ENCODE measurements around the gene RAET1G.
"Not testable (repeated sequence)": the region's sequence is repeated elsewhere in the genome, so short reads cannot be mapped to it uniquely, and the experiment has no call there.

RAET1G gene

DNA sequence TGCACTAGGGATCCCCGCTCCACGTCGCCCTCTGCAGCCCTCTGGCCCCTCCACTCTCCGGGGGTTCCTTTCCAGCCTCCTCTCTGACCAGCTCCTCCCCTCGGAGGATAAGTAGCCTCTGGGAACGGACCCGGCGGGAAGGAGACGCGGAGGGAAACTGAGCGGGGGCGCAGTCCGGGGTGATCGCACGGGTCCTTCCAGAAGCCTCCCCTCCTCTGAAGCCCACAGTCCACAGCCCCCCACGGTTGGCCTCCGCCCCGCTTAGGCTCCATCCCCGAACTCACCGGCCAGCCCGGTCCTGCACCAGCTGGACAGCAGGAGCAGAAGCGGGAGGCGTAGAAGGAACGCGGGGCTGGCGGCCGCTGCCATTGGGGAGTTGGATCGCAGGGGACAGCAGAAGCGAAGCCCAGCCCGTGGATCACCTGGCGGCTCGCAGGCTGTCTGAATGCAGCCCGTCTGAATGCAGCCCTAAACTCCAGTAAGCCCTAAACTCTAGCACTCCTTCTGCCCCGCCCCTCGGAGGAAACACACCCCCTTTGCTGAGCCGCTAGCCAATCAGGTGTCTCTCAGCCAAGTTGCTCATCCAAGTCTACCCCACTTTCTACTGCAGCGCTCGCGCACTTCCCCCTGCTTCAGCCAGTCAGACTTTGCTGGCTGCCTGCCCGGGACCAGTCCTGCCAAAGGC, at the start of gene RAET1G:
TSS of gene RAET1G (minus strand) at position 480 of the 685 bp plus-strand sequence. CDS start at position 369, 111 bp downstream.
- peak; percentile 86 for DNase-seq

DNA sequence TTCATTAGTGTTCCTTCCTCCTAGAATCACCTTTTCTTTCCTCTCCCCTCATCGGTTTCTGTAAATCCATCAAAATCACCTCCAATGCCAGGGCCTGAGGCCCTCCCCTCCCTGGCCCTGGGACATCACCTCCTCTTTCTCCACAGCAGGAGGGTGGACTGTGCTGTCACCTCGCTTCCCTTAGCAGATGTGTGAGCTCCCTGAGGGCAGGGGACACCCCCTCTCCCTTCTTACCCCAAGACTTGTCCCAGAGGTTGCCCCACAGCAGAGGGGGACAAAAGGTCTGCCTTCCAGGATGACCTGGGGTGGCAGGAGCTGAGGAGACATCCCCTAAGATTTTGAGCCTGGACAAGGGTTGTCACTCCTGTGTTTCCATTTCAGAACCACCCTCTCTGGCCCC, 46.7 kb upstream of the RAET1G start:
- no peak for DNase-seq

DNA sequence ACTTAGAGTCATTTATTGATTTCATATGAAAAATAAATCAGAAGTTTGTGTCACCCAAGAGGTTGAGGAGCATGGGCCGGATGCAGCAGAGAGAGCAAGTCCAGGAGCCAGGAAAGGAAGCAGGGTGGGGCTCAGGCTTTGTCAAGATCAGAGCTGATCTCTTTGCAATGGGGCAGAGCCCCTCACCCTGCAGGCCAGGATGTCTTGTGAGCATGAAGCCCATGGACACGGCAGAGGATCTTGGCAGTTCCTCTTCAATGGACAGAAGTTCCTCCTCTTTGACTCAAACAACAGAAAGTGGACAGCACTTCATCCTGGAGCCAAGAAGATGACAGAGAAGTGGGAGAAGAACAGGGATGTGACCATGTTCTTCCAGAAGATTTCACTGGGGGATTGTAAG, 46.0 kb upstream of the RAET1G start:
- DNase-seq = not testable (repeated sequence)

- DNase-seq = not testable (repeated sequence)
These were observed 45.1 kb upstream of the RAET1G start for GRCh38 chr6:149967999-149968398.

DNA sequence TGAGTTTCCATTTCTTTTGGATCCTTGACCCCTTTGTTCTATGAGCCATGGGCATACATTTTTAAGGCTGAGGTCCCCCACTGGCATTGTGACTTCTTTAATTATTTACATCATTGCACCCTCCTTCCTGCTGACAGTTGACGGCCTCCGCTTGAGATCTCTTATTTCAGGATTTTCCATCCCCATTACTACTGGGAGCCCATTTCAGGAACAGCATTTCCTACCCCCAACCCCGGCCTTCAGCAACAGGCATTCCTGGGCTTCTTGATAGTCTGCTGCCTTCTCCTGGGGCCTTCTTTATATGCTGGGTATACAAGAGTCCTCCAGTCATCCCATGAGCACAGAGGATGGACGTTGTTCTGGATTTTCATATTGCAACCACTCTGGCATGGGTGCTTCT, 44.7 kb upstream of the RAET1G start:
- DNase-seq = no peak

- DNase-seq = not testable (repeated sequence)
These were observed 43.4 kb upstream of the RAET1G start for GRCh38 chr6:149966319-149966718.

- DNase-seq = peak; percentile 39
These were observed 42.5 kb upstream of the RAET1G start for GRCh38 chr6:149965194-149966020.

- peak; percentile 31 for DNase-seq
These were observed 41.6 kb upstream of the RAET1G start for GRCh38 chr6:149964308-149965193.

DNA sequence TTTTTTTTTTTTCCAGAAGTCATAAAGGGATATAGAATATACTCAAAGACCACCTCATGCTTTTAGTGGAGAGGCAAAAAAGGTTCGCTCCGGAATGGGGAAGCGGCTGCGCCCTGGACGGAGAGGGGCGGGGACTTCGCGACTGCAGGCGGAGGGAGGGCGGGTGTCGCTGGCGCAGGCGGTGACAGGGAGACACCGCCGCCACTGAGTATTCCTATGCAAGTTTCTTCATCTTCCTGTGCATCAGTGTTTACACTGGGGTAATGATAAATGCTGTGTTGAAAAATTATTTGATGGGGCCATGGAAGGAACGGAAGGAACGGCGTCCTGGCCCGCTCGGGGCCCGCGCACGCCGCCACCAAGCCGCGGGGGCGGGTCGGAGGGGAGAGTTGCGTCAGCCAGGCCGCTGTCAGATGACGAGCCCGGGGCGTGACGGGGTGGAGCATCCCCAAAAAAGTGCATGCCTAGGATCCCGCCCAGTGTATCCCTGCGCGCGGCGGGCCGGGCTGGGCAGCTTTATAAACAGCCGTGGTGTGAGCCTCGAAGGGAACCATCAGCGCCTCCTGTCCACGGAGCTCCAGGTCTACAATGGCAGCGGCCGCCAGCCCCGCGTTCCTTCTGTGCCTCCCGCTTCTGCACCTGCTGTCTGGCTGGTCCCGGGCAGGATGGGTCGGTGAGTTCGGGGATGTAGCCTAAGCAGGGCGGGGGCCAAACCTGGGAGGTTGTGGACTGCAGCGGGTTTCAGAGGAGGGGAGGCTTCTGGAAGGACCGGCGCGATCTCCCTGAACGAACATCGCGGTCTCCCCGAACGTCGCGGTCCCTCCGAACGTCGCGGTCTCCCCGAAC, 40.8 kb upstream of the RAET1G start, which contains the start of gene ULBP1:
TSS of gene ULBP1 (plus strand) at position 482 of the 846 bp plus-strand sequence. CDS start at position 589, 107 bp downstream.
- peak; percentile 81 for DNase-seq

DNA sequence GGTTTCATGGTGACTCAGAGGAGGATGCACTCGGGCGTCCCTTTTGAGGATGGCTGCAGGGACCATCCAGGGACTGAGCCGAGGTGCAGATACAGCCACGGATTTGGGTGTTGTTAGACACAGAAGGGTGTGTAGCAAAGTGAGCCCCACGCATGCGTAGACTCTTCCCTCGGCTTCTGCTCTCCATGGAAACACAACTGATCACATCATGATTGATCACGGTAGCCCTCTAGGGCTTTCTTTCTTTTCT, 40.2 kb upstream of the RAET1G start:
- DNase-seq = peak; percentile 54

GRCh38 chr6:149962461-149963211, 39.7 kb upstream of the RAET1G start:
- no peak for DNase-seq

GRCh38 chr6:149961728-149962425, 39.0 kb upstream of the RAET1G start:
- peak; percentile 49 for DNase-seq

DNA sequence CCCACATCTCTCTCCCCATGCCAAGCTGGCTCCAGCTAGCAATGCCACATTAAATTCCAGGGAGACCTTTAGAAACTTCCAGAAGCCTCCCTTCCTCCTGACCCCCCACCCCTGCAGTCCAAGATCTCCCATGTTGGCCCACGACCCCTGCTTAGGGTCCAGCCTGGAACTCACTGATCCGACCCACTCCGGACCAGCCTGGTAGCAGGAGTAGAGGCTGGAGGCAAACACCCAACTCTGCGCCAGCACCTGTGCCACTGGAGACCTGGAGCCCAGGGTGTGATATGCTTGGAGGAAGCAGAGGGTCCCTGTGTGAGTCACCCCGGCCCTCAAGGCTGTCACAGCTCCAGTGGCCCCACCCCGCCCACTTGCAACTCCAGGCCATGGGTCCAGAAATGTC, 37.6 kb upstream of the RAET1G start:
- no peak for DNase-seq

DNA sequence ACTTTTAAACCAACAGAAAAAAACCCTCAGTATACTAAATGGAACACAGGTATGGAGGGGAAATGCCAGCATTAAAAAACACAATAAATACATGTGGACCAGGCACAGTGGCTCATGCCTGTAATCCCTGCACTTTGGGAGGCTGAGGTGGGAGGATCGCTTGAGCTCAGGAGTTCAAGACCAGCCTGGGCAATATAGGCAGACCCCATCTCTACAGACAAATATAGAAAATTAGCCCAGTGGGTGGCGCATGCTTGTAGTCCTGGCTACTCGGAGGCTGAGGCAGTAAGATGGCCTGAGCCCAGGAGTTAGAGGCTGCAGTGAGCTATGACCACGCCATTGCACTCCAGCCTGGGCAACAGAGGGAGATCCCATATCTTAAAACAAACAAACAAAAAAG, 36.9 kb upstream of the RAET1G start:
- DNase-seq = not testable (repeated sequence)

- not testable (repeated sequence) for DNase-seq
These were observed 35.2 kb upstream of the RAET1G start for GRCh38 chr6:149958124-149958523.

DNA sequence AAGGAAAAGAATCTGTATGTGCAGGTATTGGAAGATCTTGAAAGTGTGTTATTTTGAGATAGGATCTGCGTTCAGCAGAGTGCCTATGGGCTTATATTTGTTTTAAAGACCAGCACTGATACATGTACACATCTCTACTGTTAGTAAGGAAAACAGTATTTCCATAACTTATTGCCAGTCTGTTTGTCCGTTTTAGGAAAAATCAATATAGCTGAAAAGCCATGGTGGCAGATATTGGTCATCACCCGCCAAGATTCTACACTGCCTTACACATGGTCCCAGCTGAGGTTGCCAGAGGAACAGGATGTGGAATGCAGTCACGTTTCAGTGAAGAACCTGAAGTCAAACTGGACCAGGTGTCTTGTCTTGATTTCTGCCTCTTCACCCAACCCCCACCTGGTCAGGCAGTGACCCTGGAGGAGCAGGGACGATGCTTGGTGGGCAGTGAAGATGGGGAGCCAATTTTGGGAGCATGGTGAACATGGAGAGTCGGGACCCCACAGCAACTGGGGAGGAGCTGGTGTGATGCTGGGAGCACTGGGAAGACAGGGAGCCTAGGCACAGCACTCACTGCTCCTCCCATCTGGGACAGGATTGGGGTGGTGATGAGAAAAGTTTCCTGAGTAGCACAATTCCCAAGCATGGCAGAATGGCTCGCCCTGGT, 32.9 kb upstream of the RAET1G start:
- not testable (repeated sequence) for DNase-seq

GRCh38 chr6:149954984-149955653, 32.2 kb upstream of the RAET1G start:
- not testable (repeated sequence) for DNase-seq

- DNase-seq = not testable (repeated sequence)
These were observed 31.5 kb upstream of the RAET1G start for GRCh38 chr6:149954328-149954983.

- not testable (repeated sequence) for DNase-seq
These were observed 31.0 kb upstream of the RAET1G start for GRCh38 chr6:149953934-149954327.

All from CD4-positive, alpha-beta T cell treated with Interleukin-12 subunit alpha and Interleukin-12 subunit beta, for 1 hour (primary cell).